Psoas muscle (tissue), 8 donors: ENCODE data around the gene DOCK1. TPM values are rescaled to one million over a fixed set of nuclear protein-coding genes. Genes with fewer than 3 reads are reported as not detected.

Experiments
- ATAC-seq, 4 donors: fragments of 200-7000 bp; cut with Tn5 transposase; one replicate each; pipeline ENCODE4 v1.9.1; 2020; ENCODE audit warnings: moderate library complexity in 3 of 4, mild to moderate bottlenecking in 2 of 4
- DNase-seq, 2 donors: peaks; one replicate each; pipeline ENCODE4 v3.0.0-alpha.2; 2020
- H3K27ac ChIP-seq: fragments of 200-600 bp; one replicate; pipeline ENCODE4 v1.8.0; 2022
- H3K27me3 ChIP-seq, 3 donors: fragments of 200-600 bp in 1 of 3; one replicate each; pipeline versions ENCODE4 v1.6.1 to v1.8.0; 2013 to 2022; ENCODE audit warnings: low read length in 2 of 3, mild to moderate bottlenecking in 2 of 3, moderate library complexity in 1 of 3; ENCODE audit not compliant: insufficient read depth in 3 of 3
- H3K36me3 ChIP-seq, 2 donors: fragments of 200-600 bp in 1 of 2; one replicate each; pipeline versions ENCODE4 v1.6.1 to v1.8.0; 2013 to 2022; ENCODE audit warnings: low read depth in 1 of 2, mild to moderate bottlenecking in 1 of 2, moderate library complexity in 1 of 2; ENCODE audit not compliant: insufficient read depth in 1 of 2
- H3K4me1 ChIP-seq: fragments of 200-600 bp; one replicate; pipeline ENCODE4 v1.8.0; 2022
- H3K4me3 ChIP-seq: fragments of 200-600 bp; one replicate; pipeline ENCODE4 v1.8.0; 2022; ENCODE audit warnings: mild to moderate bottlenecking
- H3K9me3 ChIP-seq: fragments of 200-600 bp; one replicate; pipeline ENCODE4 v1.8.0; 2022
- whole genome bisulfite sequencing, 3 donors: extraction: QIAGEN DNeasy Blood & Tissue Kit; methylation state at CpG; one replicate each; pipeline versions ENCODE4 v1.1.6 to v1.1.7; 2013; 5-methylcytosine and 5-hydroxymethylcytosine counted together
- intact Hi-C, 2 donors: fragments of 100-400 bp; cut with DNase I; formaldehyde crosslinking; loops; one replicate each; pipeline versions ENCODE4 v1.11.0 to v1.14.2; 2022
- polyA plus RNA-seq, 3 donors: library from polyadenylated mRNA; stranded (reverse); fragments of 200-250 nt; gene quantifications; one replicate each; pipeline ENCODE4 v1.2.3, GENCODE V29; 2013
- total RNA-seq, 4 donors: library from RNA; stranded (reverse); fragmentation: NEBNext Ultra II Directional in 2 of 4; extraction: Animal tissue kit (Norgen Biotek cat#: 25700) in 2 of 4; gene quantifications; one replicate each; pipeline versions ENCODE4 v1.2.1 to v1.2.4, GENCODE V29; 2021 to 2023
- TF ChIP-seq, protein P1 (sequence below): fragments of 200-600 bp; IDR thresholded peaks from one replicate; pipeline ENCODE4 v1.8.0; 2022; ENCODE audit warnings: antibody characterized with exemption
- donor health status: healthy with polysubstance abuse.
- donor health status: DM: no; HTN: no; CAD: no; lungs with moderate emphysema.
- donor health status: Bipolar disorder and iron deficiency.
- donor health status: healthy.
- donor health status: DM: yes; HTN: yes; CAD: no.
- donor health status: DM: no; HTN: no; CAD: no.
- donor health status: DM: no; HTN: no; CAD: no.
- donor health status: DM: yes; HTN: yes; CAD: no.

The DOCK1 gene
- total and polyA plus RNA-seq, 7 donors, result 2.1 to 11.3 (median 5.4) TPM

DNA sequence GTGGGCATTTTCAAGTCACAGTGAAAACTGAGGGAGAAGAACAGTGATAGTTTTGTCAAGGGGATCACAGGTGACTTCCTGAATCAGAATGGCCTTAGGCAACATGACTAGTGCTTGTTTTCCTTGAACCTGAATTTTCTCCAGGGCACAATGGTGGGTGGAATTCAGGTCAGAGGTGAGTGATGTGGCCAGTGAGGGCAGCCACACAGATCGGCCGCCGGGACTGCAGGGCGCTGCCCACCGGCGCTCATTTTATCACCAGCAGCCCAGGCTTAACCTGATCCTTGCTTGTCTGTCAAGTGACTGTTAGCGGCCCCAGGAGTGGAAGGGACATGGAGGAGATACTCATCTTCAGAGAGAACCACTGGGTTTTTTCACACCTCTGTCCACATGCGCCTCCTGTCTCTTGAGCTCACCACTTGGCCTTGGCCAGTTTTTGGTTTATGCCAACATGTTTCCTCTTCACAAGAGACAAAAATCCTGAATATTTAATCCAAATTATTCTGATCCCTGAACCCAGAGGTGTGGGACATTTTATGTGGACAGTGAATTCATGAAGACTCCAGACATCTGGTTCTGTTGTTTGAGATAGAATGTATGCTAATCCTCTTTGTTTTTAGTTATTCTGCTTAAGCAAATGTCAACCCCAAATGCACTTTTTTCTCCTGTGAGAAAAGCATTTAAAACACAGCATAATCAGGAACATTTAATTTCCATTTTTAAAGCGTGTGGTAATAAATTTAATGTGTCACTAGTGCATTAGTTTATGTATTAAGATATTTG is 108.7 kb downstream of the DOCK1 start:
- H3K9me3 ChIP-seq, result no peaks in the 10 kb centered on the region
- H3K36me3 ChIP-seq, result peaks cover 0 to 5% of the 10 kb centered on the region in 2 donors
- WGBS, 3 donors, result 69 to 87% (median 85%) methylated on average over 9 of the region's 9 CpGs
- H3K27ac ChIP-seq, result no peak overlapping the region
- TF ChIP-seq, protein P1, sequence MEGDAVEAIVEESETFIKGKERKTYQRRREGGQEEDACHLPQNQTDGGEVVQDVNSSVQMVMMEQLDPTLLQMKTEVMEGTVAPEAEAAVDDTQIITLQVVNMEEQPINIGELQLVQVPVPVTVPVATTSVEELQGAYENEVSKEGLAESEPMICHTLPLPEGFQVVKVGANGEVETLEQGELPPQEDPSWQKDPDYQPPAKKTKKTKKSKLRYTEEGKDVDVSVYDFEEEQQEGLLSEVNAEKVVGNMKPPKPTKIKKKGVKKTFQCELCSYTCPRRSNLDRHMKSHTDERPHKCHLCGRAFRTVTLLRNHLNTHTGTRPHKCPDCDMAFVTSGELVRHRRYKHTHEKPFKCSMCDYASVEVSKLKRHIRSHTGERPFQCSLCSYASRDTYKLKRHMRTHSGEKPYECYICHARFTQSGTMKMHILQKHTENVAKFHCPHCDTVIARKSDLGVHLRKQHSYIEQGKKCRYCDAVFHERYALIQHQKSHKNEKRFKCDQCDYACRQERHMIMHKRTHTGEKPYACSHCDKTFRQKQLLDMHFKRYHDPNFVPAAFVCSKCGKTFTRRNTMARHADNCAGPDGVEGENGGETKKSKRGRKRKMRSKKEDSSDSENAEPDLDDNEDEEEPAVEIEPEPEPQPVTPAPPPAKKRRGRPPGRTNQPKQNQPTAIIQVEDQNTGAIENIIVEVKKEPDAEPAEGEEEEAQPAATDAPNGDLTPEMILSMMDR, result no peak
- intact Hi-C loops, result no loop called here
- no peak for ATAC-seq
- no peak overlapping the region for H3K4me3 ChIP-seq
- no peaks in the 10 kb centered on the region for H3K4me1 ChIP-seq
- no peaks in the 10 kb centered on the region for H3K27me3 ChIP-seq
- no peak for DNase-seq

DNA sequence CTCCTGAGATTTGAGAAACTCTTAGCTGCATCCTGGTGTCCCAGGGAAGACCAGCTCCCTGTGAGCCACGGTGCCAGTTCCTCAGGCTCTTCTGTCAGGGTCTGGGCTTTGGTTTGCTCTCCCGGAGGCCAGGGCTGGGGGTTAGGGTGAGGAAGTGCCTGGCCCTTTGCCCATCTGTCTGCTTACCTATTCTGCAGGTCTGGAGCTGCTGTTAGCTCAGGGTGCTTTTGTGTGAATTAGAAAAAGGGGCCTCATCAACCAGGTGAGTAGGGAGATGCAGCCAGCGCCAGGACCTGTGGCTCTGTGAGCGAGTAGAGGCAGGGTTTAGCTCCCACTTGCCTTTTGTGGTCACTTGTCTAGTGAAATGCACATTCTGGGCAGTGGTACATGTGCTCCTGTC is 109.4 kb downstream of the DOCK1 start:
- 89 to 97% (median 94%) methylated on average over 4 of the region's 4 CpGs for WGBS, 3 donors
- no peaks in the 10 kb centered on the region for H3K27me3 ChIP-seq
- H3K4me3 ChIP-seq, result no peak overlapping the region
- peaks cover 0 to 6% of the 10 kb centered on the region in 2 donors for H3K36me3 ChIP-seq
- DNase-seq, result no peak
- no peaks in the 10 kb centered on the region for H3K9me3 ChIP-seq
- no peak for ATAC-seq
- H3K4me1 ChIP-seq, result no peaks in the 10 kb centered on the region
- TF ChIP-seq, protein P1, result no peak
- intact Hi-C loops, result no loop called here
- H3K27ac ChIP-seq, result no peak overlapping the region

- DNase-seq, result no peak
- Histone ChIP-seq H3K4me3 (no peak overlapping the region), H3K9me3 (no peaks in the 10 kb centered on the region), H3K27ac (no peak overlapping the region), H3K4me1 (no peaks in the 10 kb centered on the region), H3K27me3 (no peaks in the 10 kb centered on the region), H3K36me3 (peaks cover 0 to 6% of the 10 kb centered on the region in 2 donors)
- WGBS, 3 donors, result 96 to 99% (median 98%) methylated on average over 12 of the region's 12 CpGs
- TF ChIP-seq, protein P1, result no peak
- intact Hi-C loops, result no loop called here
- ATAC-seq, result no peak
Observed at GRCh38 chr10:127015373-127015772, 110.1 kb downstream of the DOCK1 start.

- ATAC-seq, result no peak
- Histone ChIP-seq H3K9me3 (no peaks in the 10 kb centered on the region), H3K36me3 (peaks cover 0 to 6% of the 10 kb centered on the region in 2 donors), H3K27ac (no peak overlapping the region), H3K4me1 (no peaks in the 10 kb centered on the region), H3K27me3 (no peaks in the 10 kb centered on the region), H3K4me3 (no peak overlapping the region)
- TF ChIP-seq, protein P1, result no peak
- DNase-seq, result no peak
- intact Hi-C loops, result no loop called here
- WGBS, 3 donors, result 91 to 96% (median 92%) methylated on average over 11 of the region's 11 CpGs
Observed at GRCh38 chr10:127016331-127016730, 111.1 kb downstream of the DOCK1 start.
